GM19328 (cell line): ENCODE measurements around the gene GART.
"Not testable (repeated sequence)": the region's sequence is repeated elsewhere in the genome, so short reads cannot be mapped to it uniquely, and the experiment has no call there.

ENCODE experiments used
- ATAC-seq: cut with Tn5 transposase; IDR thresholded peaks from one replicate; pipeline ENCODE4 v1.9.1; 2021; ENCODE audit warnings: mild to moderate bottlenecking, moderate library complexity; ENCODE audit not compliant: unreplicated experiment

GART gene

DNA sequence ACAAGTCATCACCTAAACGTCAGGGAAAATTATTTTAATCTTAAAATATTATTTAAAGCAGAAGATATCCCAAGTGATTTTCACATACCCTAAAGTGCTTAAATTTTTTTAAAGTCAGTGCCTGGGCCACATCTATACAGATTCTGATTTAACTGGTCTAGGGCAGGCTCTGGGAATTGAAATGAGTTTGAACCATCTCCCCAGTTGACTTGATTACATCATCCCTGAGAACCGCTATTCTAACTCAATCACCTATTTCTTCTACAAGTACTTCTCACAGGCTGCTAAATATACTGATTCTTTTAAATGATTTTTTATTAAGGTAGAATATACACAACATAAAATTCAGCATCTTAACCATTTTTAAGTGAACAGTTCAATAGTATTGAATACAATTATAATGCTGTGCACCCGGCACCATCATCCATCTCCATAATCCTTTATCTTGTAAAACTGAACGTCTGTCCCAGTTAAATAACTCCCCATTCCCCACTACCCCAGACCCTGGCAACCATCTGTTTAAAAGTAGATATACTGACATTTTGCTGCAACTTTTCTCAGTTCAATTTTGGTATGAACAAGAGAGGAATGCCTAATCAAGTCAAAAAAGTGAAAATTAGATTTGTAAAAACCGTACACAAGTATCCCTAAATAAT is 19.5 kb downstream of the GART start:
- no peak for ATAC-seq

DNA sequence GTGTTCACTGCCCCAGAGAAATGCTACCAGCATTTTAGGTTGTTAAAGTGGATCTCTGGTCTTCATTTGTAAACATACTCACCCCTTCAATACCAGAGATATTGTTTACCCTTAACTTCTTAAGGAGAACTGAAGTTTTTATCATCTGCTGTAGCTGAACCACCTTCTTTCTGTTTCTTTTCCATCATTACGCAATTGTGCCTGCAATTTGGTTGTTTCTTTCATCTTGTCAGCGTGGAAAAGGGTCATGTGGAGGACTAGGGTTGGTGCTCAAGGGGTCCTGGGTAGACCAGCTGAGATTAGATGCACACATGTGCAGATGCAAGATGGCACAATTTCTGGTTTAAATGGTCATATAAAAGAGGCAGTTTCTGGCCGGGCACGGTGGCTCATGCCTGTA is 23.0 kb downstream of the GART start:
- ATAC-seq: no peak

DNA sequence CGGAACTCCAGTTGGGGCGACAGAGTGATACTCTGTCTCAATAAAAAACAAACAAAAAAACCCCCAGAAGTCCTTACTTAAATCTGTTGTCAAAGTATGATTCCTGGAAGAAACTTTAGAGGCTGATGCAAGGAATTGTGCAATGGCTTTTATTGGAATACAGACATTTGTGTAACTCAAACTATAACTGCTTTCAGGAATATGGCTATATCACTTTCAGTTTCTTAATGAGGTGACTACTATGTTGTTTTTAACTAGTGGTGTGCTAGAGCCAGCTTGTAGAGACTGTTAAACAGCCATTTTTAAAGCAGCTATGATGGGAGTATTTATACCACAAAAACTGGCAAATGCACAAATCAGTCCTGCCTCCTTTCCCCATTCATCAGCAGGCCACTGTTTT is 27.7 kb downstream of the GART start:
- no peak for ATAC-seq

DNA sequence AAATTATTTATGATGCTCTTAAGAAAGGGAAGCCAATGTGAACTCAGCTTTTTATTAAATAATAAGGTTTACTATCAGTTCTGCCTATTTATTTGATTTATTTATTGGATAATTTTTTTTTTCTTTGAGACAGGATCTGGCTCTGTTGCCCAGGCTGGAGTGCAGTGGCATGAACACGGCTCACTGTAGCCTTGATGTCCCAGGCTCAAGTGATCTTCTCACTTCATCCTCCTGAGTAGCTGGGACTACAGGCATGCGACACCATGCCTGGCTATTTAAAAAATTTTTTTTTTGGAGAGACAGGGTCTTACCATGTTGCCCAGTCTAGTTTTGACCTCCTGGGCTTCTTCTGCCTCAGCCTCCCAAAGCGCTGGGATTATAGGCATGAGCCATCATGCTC is 29.4 kb downstream of the GART start:
- no peak for ATAC-seq

DNA sequence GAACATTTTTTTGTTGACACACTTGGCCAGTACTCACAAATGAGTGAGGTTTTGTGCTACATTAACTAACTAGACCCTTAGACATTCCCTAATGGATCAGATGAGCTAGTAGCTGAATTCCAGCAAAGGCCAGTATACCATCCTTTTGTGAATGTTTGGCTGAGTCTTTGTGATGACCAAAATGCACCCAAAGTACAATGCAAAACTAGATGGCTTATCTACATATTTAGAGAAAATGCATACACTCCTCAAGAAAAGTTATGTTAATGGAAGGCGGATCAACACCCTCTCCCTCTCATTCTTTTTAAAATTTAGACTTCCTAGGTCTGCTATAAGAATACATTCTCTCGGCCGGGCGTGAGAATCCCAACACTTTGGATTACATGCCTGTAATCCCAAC is 30.3 kb downstream of the GART start:
- no peak for ATAC-seq

DNA sequence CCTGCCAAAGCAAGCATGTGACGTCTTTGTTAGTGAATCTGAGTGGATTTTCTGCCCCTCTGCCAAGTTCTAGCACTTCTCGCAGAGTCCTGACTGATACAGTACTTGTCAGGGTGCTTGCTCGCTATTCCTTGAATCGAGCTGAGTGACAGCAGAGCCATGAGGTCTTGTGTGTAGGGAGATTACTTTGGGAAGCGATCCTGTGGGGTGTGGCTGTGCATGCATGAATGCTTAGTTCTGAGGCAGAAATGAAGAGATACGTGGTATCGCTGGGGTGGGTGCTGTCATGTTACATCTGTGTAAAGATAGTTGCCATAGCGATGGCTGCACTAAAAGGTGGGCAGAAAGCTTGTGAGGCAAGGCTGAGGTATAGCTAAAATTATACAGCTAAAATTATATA is 31.1 kb downstream of the GART start:
- no peak for ATAC-seq

DNA sequence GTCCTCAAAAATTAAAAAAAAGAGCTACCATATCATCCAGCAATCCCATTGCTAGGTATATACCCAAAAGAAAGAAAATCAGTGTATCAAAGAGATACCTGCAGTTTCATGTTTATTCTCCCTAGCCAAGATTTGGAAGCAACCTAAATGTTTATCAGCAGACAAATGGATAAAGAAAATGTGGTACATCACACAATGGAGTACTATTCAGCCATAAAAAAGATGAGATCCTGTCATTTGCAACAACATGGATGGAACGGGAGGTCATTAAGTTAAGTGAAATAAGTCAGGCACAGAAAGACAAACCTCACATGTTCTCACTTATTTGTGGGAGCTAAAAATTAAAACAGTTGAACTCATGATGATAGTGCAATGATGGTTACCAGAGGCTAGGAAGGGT is 34.9 kb downstream of the GART start:
- ATAC-seq: not testable (repeated sequence)

DNA sequence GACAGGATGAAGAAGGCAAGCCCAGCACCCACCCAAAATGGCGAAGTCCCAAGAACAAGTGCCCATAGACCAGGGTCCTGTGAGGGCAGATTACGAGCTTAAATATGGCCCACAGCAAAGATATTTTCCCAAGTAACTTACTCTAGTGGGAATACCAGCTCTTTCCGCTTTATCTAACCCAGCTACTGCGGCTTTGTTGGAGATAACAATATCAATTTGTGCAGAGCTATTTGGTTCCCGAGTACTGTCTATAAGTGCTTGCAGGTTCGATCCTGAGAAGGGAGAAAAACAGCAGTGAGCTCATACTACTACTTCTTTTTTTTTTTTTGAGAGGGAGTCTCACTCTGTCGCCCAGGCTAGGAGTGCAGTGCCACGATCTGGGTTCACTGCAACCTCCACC is 36.1 kb downstream of the GART start:
- no peak for ATAC-seq

DNA sequence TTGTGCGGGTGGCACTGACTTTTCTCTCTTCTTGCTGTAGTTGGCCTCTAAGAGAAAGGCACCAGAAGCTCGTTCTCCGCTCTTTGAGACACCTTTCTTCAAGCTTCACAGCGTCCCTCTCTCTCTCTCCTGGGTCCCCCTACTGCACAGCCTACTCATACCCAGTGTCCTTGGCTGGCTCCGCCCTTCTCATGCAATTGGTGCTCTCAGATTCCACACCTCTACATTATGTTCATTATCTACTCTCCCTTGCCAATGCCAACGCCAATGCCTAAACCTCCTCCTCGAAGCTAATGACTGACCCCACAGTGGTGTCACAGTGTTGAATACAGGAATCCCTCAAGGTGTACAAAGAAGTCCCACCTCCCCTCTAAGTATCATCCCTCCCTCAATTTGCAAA is 45.6 kb downstream of the GART start:
- ATAC-seq: no peak

DNA sequence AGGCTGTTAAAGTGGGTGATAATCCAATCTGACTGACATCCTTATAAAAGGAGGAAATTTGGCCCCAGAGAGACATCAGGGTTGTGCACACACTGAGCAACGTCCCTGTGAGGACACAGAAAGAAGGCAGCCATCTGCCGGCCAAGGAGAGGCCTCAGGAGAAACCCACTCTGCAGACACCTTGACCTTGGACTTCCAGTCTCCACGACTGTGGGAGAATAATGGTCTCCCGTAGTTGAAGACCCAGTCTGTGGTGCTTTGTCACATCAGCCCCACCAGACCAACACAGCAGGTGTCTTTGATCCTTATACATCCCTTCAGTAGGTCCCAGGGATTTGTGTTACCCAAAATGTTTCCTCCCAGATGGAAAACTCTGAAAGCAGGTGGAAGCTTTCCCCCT is 46.2 kb downstream of the GART start:
- ATAC-seq: no peak

DNA sequence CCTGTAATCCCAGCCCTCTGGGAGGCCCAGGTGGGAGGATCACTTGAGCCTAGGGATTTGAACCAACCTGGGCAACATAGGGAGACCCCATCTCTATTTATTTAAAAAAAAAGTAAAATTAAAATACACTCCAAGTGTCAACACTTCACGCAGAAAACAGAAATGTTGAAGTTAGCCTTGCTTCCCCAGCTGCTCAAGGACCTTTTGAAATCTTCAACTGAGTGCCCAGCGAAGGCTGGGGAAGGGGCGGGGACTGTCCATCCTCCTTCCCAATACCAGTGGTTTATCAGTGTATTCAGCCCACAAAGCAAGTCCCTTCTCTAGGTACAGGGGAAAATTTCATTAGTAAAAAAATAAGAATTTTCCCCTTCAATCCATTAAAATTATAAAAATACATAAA is 48.2 kb downstream of the GART start:
- no peak for ATAC-seq

DNA sequence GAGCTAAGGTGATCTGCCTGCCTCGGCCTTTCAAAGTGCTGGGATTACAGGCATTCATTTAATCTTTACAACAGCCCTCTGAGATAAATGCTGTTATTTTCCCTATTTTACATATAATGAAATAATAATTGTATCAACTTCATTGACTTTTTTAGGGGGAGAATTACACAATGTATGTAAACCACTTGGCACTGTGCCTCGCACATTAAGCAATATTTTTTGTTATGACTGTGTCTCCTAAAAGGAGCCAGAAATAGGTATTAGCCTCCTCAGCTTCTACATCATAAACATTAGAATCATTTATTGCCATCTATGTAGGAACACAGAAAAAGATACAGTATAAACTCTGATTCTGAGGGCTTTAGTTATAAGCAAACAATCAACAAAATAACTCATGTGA is 49.3 kb downstream of the GART start:
- no peak for ATAC-seq

DNA sequence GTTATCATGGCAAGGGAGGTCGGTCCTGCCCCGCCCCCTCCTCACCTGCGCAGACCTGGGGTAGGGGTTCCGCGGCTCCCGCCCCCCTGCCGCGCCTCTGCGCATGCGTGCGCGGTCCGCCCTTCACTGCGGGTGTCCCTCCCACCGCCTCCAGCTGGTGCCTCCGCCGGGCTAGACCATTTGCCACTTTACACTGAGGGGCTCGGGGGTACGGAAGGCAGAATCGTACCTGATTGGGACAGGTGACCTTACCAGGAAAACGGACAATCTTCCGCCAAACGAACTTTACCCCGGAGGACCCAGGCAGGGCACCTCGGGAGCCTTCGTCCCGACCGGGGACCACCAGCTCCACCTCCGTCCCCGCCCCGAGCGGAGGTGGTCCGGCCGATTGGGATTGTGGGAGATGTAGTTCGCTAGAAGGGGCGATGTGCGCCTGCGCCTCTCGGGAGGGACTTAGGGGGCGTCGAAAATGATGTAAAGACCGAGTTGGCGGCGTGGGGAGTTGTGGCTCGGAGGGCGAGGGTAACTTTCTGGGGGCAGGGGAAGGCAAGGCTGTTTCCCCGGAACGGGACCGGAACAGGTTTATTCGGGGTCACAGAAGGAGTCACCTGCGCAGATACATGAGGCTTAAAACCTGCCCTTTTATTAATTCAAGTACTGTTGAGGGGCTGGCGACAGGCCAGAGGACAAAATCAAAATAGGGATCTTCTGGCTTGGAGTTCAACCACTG is 50.4 kb downstream of the GART start, which contains the start of gene DNAJC28:
TSS of gene DNAJC28 (minus strand) at position 344 of the 730 bp plus-strand sequence. CDS start 2,323 bp downstream, outside the sequence.
- ATAC-seq: peak; percentile 96

DNA sequence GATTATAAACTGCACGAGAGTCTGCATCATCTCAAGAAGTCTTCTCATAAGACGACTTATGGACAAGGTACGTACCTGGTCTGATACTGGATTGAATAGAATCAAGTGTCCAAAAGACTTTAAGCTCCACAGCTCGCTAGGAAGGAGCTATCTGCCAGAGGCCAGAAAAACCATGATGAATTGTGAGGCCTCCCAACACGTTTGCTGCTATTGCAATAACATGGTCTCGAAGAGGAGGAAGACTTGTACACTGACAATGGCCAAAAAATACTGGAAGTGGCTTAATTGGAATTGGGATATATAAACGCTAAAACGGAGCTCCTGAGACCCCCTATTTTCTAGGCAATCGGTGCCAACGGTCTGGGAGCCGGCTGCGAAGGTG is 50.9 kb downstream of the GART start:
- no peak for ATAC-seq

DNA sequence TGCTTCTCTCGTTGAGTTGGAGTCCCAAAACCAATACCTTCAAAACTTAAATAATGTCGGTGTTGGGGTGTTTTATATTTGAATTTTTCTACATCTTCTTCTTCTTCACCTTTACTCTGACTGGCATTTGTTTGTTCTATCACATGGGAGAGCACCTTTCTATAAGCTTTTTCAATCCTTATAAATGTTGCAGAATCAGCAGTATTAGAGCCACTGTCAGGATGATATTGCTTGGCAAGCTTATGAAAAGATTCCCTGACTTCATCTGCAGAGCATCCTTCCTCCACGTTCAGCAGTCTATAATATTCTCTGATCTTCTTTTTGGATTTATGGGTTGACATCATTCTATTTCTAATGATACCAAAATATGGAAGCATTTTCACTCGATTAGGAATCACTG is 53.0 kb downstream of the GART start:
- ATAC-seq: no peak

DNA sequence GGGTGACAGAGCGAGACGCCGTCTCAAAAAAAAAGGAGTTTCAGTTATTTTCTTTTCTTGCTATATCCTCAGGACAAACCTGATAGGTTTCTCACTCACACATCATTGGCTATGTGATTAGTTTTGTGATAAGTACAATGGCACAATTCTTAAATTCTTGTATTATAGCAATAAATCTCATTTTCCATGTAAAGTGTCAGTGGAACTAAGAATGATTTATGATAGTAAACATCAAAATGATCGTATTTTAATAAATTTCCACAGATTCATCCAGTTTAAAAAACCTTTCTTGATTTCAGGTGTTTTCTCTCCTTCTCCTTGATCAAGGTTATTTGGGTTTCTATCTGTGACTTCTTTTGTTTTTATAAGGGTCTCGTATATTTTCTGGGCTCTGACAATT is 53.9 kb downstream of the GART start:
- no peak for ATAC-seq

DNA sequence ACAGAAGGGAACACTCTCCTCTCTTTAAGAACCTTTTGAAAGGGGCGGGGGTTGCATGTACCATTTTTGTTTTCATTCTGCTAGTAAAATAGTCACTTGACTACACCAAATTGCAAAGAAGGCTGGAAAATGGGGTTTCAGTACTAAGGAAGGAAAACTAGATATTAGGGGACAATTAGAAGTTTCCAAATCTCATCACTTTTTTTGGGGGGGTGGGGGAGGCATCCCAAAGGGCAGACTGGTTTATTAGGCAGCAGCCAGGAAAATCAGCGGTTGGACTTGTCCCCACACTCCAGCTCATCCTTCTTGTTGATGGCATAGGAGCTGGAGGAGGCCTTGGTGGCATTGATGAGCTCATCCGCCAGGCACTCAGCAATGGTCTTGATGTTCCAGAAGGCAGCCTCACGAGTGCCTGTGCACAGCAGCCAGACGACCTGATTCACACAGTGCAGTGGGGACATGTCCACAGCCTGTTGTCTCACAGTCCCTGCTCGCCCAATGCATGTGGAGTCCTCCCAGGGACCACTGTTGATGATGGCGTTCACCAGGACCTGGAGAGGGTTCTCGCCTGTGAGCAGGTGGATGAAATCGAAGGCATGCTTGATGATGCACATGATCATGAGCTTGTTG is 60.5 kb downstream of the GART start:
- no peak for ATAC-seq

DNA sequence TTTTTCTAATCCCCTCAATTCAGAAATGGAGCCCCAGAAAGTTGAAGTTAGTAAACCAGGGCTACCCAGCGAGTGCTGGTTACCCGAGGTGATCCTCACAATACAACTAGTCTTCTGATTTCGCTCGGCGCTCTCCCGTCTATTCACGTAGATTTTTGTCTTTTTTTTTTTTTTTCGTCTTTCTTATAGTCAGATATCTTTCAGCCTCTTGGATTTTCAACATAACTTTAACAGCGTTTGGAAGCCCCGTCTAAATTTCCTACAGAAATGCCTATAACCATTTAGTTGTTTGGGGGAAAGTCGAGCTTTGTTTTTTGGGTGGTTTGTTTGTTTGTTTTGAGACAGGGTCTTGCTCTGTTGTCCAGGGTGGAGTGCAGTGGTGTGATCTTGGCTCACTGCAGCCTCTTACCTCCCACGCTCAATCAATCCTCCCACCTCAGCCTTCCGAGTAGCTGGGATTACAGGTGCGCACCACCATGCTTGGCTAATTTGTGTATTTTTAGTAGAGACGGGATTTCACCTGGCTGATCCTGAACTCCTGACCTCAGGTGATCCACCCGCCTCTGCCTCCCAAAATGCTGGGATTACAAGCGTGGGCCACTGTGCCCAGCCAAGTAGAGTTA is 61.3 kb downstream of the GART start:
- no peak for ATAC-seq

DNA sequence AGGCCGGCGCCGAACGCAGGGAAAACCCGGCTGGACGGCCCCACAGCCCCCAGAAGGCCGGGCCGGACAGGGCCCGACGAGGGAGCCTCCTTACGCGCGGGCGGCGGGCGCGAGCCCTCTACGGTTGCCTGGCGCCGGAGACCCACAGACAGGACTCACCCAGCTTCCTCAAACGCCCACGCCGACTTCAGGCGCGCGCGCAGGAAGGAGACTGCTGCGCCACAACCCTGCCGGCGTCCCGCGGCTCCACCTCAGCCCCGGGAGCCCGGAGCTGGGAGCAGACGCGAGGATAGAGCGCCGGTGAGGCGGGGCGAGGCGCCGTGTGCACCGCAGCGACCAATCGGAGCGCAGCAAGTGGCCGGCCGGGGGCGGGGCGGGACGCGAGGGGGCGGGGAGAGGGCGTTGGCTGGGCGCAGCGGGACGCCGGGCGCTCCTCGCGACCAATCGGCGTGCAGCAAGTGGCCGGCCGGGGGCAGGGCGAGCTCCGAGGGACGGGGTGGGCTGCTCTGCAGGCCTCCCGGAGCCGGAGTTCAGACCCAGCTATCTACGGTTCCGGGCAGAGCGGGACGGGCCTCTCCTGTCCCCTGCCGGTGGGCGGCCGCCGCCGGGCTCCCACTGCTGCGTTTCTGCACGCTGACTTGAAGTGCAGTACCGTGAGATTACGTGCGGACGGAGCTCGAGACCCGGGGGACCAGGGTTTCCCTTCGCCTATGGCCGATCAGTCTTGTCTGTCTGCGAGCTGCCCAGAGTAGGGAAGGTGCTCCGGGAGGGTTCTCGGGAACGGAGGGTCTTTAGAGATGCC is 62.0 kb downstream of the GART start, which contains the start of gene TMEM50B:
TSS of gene TMEM50B (minus strand) at position 296 of the 802 bp plus-strand sequence. CDS start 11,089 bp downstream, outside the sequence.
- peak; percentile 86 for ATAC-seq

DNA sequence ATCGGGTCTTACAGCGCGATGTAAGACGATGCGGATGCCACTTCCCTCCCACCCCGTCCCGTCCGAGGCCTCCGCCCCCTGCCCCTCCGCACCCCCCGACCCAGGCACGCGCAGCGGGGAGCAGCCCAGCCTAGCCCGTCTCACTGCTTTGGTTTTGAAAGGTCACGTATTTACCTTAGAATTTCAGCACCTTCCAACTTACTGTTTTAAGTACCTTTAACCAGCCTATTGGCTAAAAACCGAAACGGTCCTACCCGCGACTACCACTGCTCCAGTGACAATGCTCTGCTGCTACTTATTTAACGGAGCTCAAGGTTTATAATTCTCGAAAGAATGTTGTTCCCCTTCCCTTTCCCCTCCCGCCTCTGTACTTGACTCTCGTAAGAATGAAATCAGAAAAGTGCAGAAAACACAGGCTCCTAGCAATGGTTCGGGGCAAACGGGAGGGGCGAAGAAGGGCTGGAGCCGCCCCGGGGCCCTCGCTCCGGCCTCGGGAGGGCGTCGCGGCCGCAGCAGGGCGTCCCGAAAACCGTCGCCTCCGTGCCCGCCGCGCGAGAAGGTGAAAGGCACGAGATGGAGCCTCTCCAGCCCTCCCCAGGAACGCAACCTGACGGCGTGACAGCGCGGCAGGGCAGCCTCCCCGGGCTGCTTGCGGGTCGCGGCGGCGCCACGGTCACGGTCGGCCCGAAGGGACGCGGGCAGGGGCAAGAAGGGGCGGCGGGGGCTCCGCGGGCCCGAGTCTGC is 62.8 kb downstream of the GART start:
- peak; percentile 16 for ATAC-seq
